OCI-LY3 (cell line): ENCODE measurements around the gene MTOR.
"Not testable (repeated sequence)": the region's sequence is repeated elsewhere in the genome, so short reads cannot be mapped to it uniquely, and the experiment has no call there.

Source experiments
- EZH2phosphoT487 ChIP-seq: fragments of 200-600 bp; shearing (Covaris generic); IDR thresholded peaks from 2 replicates; pipeline ENCODE4 v1.6.1; 2018; ENCODE audit warnings: antibody characterized with exemption, mixed run types, low read depth
- TF ChIP-seq, protein P1 (sequence below): fragments of 200-600, 300-600 bp; sonication (generic); IDR thresholded peaks from 2 replicates; pipeline ENCODE4 v1.5.1; 2014; ENCODE audit warnings: antibody characterized with exemption, low read length, low read depth

DNA sequence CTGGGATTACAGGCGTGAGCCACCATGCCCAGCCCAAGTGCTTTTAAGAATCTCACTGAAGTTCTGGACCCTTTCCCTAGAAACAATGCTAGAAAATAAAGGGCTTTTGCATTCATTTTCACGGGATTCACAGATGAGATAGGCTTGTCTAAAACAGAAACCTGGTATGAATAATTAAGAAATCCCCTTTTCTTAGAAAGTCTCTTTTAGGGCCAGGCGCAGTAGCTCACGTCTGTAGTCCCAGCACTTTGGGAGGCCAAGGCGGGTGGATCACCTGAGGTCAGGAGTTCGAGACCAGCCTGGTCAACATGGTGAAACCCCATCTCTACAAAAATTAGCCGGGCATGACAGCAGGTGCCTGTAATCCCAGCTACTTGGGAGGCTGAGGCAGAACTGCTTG, 189.0 kb downstream of the MTOR start:
- TF ChIP-seq, protein P1, sequence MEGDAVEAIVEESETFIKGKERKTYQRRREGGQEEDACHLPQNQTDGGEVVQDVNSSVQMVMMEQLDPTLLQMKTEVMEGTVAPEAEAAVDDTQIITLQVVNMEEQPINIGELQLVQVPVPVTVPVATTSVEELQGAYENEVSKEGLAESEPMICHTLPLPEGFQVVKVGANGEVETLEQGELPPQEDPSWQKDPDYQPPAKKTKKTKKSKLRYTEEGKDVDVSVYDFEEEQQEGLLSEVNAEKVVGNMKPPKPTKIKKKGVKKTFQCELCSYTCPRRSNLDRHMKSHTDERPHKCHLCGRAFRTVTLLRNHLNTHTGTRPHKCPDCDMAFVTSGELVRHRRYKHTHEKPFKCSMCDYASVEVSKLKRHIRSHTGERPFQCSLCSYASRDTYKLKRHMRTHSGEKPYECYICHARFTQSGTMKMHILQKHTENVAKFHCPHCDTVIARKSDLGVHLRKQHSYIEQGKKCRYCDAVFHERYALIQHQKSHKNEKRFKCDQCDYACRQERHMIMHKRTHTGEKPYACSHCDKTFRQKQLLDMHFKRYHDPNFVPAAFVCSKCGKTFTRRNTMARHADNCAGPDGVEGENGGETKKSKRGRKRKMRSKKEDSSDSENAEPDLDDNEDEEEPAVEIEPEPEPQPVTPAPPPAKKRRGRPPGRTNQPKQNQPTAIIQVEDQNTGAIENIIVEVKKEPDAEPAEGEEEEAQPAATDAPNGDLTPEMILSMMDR = not testable (repeated sequence)
- not testable (repeated sequence) for TF ChIP-seq EZH2phosphoT487
